PC-3 (cell line): ENCODE data around the gene F2RL1. TPM values are rescaled to one million over a fixed set of nuclear protein-coding genes. Genes with fewer than 3 reads are reported as not detected.

Experiments
- ATAC-seq: fragments of 200-7000 bp; cut with Tn5 transposase; 2 replicates; pipeline ENCODE4 v1.9.1; 2020; ENCODE audit warnings: mild to moderate bottlenecking, moderate library complexity
- BruUV-seq: library from RNA; stranded (reverse); fragments of 400-500 nt; replicated peaks from 2 replicates; lab custom pipeline; 2021; lab: Mats Ljungman, UMichigan
- CTCF ChIA-PET: fragments of 300-600 bp; sonication (Branson Sonifier 250); formaldehyde crosslinking; loops from one replicate; lab custom pipeline; 2022; ENCODE audit warnings: antibody characterized with exemption; lab: Charles Lee
- POLR2A ChIA-PET: fragments of 300-600 bp; sonication (Branson Sonifier 250); formaldehyde crosslinking; loops from one replicate; lab custom pipeline; 2022; ENCODE audit warnings: antibody characterized with exemption; ENCODE audit not compliant: unreplicated experiment; lab: Charles Lee
- DNase-seq: peaks from one replicate; pipeline ENCODE4 v3.0.0-alpha.2; 2015
- H2AFZ ChIP-seq: fragments of 300-600 bp; sonication (generic); 2 replicates; pipeline ENCODE4 v1.6.0; 2016; ENCODE audit warnings: antibody characterized with exemption, low read length
- H3F3A ChIP-seq: fragments of 300-600 bp; sonication (generic); one replicate; pipeline ENCODE4 v1.6.0; 2017; ENCODE audit warnings: antibody characterized with exemption, low read length, control low read depth, mild to moderate bottlenecking; ENCODE audit not compliant: unreplicated experiment
- H3K27ac ChIP-seq: fragments of 300-600 bp; sonication (generic); 2 replicates; pipeline ENCODE4 v1.5.1; 2016; ENCODE audit warnings: mild to moderate bottlenecking, low read length
- H3K27me3 ChIP-seq: fragments of 300-600 bp; sonication (generic); 2 replicates; pipeline ENCODE4 v1.6.1; 2016; ENCODE audit warnings: low read length, mixed read lengths
- H3K36me3 ChIP-seq: fragments of 300-600 bp; sonication (generic); 2 replicates; pipeline ENCODE4 v1.6.1; 2016; ENCODE audit warnings: low read depth, mixed run types, low read length, mixed read lengths
- H3K4me1 ChIP-seq: fragments of 300-600 bp; sonication (generic); 2 replicates; pipeline ENCODE4 v1.5.1; 2016; ENCODE audit warnings: low read length; ENCODE audit not compliant: insufficient read depth
- H3K4me2 ChIP-seq: fragments of 300-600 bp; sonication (generic); 2 replicates; pipeline ENCODE4 v1.6.0; 2016; ENCODE audit warnings: low read length
- H3K4me3 ChIP-seq: fragments of 300-600 bp; sonication (generic); 2 replicates; pipeline ENCODE4 v1.5.1; 2016; ENCODE audit warnings: mild to moderate bottlenecking, low read length, mixed read lengths
- H3K79me2 ChIP-seq: fragments of 300-600 bp; sonication (generic); 2 replicates; pipeline ENCODE4 v1.6.1; 2017; ENCODE audit warnings: low read length, mixed read lengths
- H3K9ac ChIP-seq: fragments of 300-600 bp; sonication (generic); 2 replicates; pipeline ENCODE4 v1.6.0; 2016; ENCODE audit warnings: mild to moderate bottlenecking, low read length
- H3K9me2 ChIP-seq: fragments of 300-600 bp; sonication (generic); replicated peaks from 2 replicates; pipeline ENCODE4 v1.6.1; 2016; ENCODE audit warnings: mixed run types, low read length, mixed read lengths
- H3K9me3 ChIP-seq: fragments of 300-600 bp; sonication (generic); 2 replicates; pipeline ENCODE4 v1.6.1; 2016; ENCODE audit warnings: low read length, mixed read lengths
- H4K20me1 ChIP-seq: fragments of 300-600 bp; sonication (generic); 2 replicates; pipeline ENCODE4 v1.6.1; 2016; ENCODE audit warnings: low read length, mixed read lengths
- EZH2 ChIP-seq: fragments of 300-600 bp; sonication (generic); IDR thresholded peaks from one replicate; pipeline ENCODE4 v1.6.1; 2017; ENCODE audit warnings: antibody characterized with exemption, mild to moderate bottlenecking, low read length; ENCODE audit not compliant: unreplicated experiment
- EZH2phosphoT487 ChIP-seq: fragments of 300-600 bp; sonication (generic); IDR thresholded peaks from 2 replicates; pipeline ENCODE4 v1.6.1; 2018; ENCODE audit warnings: mild to moderate bottlenecking, antibody characterized with exemption, low read length, borderline replicate concordance
- intact Hi-C: fragments of 100-400 bp; cut with micrococcal nuclease; formaldehyde crosslinking; loops from 2 replicates; pipeline ENCODE4 v1.9.0; 2023
- total RNA-seq: library from RNA; depleted of rRNA; stranded (reverse); fragments of >200 nt; gene quantifications from 2 replicates; pipeline ENCODE4 v1.2.3, GENCODE V29; 2014
- TF ChIP-seq, protein P1 (sequence below): fragments of 300-600 bp; sonication (generic); conservative IDR thresholded peaks from 2 replicates; pipeline ENCODE4 v1.5.1; 2017; ENCODE audit warnings: antibody characterized with exemption, low read depth, mild to moderate bottlenecking, low read length

The F2RL1 gene
- total RNA-seq, 1 experiment from 2014 or later, result 167 TPM

DNA sequence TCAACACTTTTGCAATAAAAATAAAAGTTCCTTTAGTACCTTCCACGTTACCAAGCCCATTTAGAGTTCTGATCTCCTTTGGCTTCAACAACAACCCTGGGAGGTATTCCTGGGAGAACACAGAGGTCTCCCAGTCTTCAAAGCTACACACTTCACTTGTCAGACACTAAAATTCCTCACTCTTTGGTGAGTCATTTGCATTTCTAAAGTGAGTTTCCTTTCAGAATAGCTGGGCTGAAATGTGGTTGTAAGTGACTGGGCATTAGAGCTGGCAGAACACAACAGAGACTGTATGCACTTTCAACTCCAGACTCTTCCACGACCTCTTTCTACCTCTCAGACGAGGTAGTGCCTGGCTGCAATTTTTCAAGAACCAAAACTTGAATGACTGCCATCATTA is 11.5 kb upstream of the F2RL1 start:
- POLR2A ChIA-PET, result interaction anchor here (0.7 to 1.4 kb wide), 2 partner anchors 12 to 17 kb away, joined by 3 to 4 read pairs; no protein-coding TSS in a partner anchor
- peak; percentile 41 for ATAC-seq
- H3K4me1 ChIP-seq, result peaks cover 48% of the 10 kb centered on the region
- no peaks in the 10 kb centered on the region for H3K27me3 ChIP-seq
- H2AFZ ChIP-seq, result no peak overlapping the region
- peak overlapping the region; percentile 71 for H3K9ac ChIP-seq
- TF ChIP-seq EZH2phosphoT487, result no peak
- no peak for TF ChIP-seq EZH2
- TF ChIP-seq, protein P1, sequence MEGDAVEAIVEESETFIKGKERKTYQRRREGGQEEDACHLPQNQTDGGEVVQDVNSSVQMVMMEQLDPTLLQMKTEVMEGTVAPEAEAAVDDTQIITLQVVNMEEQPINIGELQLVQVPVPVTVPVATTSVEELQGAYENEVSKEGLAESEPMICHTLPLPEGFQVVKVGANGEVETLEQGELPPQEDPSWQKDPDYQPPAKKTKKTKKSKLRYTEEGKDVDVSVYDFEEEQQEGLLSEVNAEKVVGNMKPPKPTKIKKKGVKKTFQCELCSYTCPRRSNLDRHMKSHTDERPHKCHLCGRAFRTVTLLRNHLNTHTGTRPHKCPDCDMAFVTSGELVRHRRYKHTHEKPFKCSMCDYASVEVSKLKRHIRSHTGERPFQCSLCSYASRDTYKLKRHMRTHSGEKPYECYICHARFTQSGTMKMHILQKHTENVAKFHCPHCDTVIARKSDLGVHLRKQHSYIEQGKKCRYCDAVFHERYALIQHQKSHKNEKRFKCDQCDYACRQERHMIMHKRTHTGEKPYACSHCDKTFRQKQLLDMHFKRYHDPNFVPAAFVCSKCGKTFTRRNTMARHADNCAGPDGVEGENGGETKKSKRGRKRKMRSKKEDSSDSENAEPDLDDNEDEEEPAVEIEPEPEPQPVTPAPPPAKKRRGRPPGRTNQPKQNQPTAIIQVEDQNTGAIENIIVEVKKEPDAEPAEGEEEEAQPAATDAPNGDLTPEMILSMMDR, result no peak
- no peaks in the 10 kb centered on the region for H3K9me2 ChIP-seq
- H3K4me3 ChIP-seq, result no peak overlapping the region
- H3K36me3 ChIP-seq, result no peaks in the 10 kb centered on the region
- H3K4me2 ChIP-seq, result 0 out of 2 replicates have a peak overlapping the region, but pooled peaks have one; percentile 22
- H3F3A ChIP-seq, result peaks cover 5% of the 10 kb centered on the region
- H3K79me2 ChIP-seq, result no peaks in the 10 kb centered on the region
- no TSS peak for BruUV-seq
- peak; percentile 66 for DNase-seq
- H3K9me3 ChIP-seq, result no peaks in the 10 kb centered on the region
- no peaks in the 10 kb centered on the region for H4K20me1 ChIP-seq
- peak overlapping the region; percentile 100 for H3K27ac ChIP-seq
- CTCF ChIA-PET, result no interaction called here
- intact Hi-C loops, result loop anchor here (2.0 kb wide), 1 partner anchor 16 kb away; no protein-coding TSS in a partner anchor

DNA sequence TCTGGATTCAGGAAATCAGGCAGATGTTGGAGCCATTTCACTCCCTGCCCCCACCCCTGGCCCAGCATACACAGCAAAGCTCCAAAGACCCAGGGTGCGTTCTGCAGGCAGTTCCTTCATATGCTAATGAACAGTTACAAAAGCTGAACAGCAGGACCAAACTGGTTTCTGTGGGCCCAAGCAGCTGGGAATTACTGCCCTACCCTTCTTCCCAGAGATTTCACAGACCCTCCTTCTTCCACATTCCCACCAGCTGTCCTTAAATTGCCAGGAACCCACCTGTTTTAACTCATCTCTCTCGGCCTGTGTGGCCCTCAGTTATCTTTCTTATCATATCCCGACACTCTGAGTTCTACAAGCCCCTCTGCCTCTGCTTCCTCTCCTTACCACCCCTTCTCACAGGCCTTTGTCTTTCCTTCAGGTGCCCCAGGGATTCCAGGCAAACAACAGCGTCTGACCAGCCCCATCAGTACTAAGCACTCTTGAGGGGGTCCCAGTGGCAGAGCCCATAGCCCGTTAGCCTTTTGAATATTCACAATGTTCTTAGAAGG is 10.6 kb upstream of the F2RL1 start:
- H3K36me3 ChIP-seq, result no peaks in the 10 kb centered on the region
- intact Hi-C loops, result no loop called here
- H4K20me1 ChIP-seq, result no peaks in the 10 kb centered on the region
- ATAC-seq (no peak), DNase-seq (no peak)
- peak overlapping the region; percentile 100 for H3K27ac ChIP-seq
- TF ChIP-seq, protein P1, result no peak
- TF ChIP-seq EZH2, result no peak
- TF ChIP-seq EZH2phosphoT487, result no peak
- no peak overlapping the region for H2AFZ ChIP-seq
- H3K79me2 ChIP-seq, result no peaks in the 10 kb centered on the region
- no peak overlapping the region for H3K4me3 ChIP-seq
- H3K27me3 ChIP-seq, result no peaks in the 10 kb centered on the region
- no peaks in the 10 kb centered on the region for H3K9me2 ChIP-seq
- no peak overlapping the region for H3K4me2 ChIP-seq
- peaks cover 5% of the 10 kb centered on the region for H3F3A ChIP-seq
- no peak overlapping the region for H3K9ac ChIP-seq
- BruUV-seq, result no TSS peak
- POLR2A ChIA-PET, result no interaction called here
- H3K4me1 ChIP-seq, result peaks cover 47% of the 10 kb centered on the region
- CTCF ChIA-PET, result no interaction called here
- no peaks in the 10 kb centered on the region for H3K9me3 ChIP-seq

DNA sequence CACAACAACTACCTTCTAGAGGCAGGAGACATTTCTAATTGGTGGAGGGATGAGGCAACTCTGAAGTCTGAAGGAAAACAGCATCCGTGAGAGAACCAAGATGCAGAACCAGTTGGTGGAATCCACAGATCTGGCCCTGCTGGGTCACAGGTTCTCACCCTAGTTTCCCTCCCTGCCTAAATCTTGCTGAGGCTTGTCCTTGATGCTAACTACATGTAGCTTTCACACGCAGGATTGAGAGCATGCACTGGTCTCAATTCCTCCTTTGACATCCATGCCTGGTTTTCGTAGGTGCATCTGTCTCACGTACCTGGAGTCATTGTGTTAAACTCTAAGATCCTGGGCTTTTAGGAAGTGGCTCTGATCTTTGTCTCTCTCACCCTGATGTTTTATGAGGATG is 9.7 kb upstream of the F2RL1 start:
- no peak overlapping the region for H3K27ac ChIP-seq
- H3K9ac ChIP-seq, result no peak overlapping the region
- H3K27me3 ChIP-seq, result no peaks in the 10 kb centered on the region
- intact Hi-C loops, result no loop called here
- no peak overlapping the region for H2AFZ ChIP-seq
- H3K9me3 ChIP-seq, result no peaks in the 10 kb centered on the region
- BruUV-seq, result no TSS peak
- ChIA-PET POLR2A (no interaction called here), CTCF (no interaction called here)
- H3K9me2 ChIP-seq, result no peaks in the 10 kb centered on the region
- no peak overlapping the region for H3K4me3 ChIP-seq
- ATAC-seq, result no peak
- no peaks in the 10 kb centered on the region for H3K79me2 ChIP-seq
- DNase-seq, result no peak
- no peaks in the 10 kb centered on the region for H3K36me3 ChIP-seq
- no peaks in the 10 kb centered on the region for H4K20me1 ChIP-seq
- peaks cover 5% of the 10 kb centered on the region for H3F3A ChIP-seq
- H3K4me2 ChIP-seq, result no peak overlapping the region
- H3K4me1 ChIP-seq, result peaks cover 46% of the 10 kb centered on the region
- TF ChIP-seq EZH2, result no peak
- TF ChIP-seq, protein P1, result no peak
- no peak for TF ChIP-seq EZH2phosphoT487
